Midbrain (tissue), 1 donor: Measurements from ENCODE around the gene SHISA5.
A peak's percentile ranks its signal among the peaks of the same experiment; 100 is the strongest.
"Not testable (repeated sequence)": the region's sequence is repeated elsewhere in the genome, so short reads cannot be mapped to it uniquely, and the experiment has no call there.

Experiments used
- DNase-seq: peaks from one replicate; lab custom pipeline; 2025; lab: John Stamatoyannopoulos, UW

Gene SHISA5

GRCh38 chr3:48477959-48478520, 25.9 kb downstream of the SHISA5 start:
- no peak for DNase-seq

DNA sequence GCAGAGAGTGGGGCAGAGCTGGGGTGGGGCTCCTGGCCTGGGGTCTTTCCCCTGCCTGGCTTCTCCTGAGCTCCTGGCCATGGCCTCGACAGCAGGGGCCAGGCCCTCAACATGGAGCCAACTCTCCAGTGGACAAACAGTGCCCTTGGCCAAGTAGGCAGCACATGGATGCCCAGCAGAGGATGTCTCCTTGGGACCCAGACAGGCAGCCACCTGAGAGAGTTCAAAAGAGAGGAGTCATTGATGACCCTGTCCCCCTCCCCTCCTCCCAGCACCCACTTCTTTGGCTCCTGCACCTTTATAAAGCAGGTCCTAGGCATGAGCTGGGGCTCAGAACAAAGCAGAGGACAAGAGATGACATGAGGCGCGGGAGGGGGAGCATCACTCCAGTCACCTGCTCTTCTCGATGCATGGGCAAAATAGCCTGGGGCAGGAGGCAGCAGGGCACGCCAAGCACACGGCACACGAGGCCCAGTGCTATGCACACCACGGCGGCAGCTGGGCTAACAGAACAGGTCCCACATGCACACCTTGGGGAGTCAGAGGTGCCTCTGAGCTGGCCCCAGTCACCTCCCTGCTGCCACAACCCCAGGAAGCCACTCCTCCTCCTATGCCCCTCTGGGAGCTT, 27.4 kb downstream of the SHISA5 start:
- no peak for DNase-seq

GRCh38 chr3:48475188-48475587, 28.8 kb downstream of the SHISA5 start:
- DNase-seq: no peak

DNA sequence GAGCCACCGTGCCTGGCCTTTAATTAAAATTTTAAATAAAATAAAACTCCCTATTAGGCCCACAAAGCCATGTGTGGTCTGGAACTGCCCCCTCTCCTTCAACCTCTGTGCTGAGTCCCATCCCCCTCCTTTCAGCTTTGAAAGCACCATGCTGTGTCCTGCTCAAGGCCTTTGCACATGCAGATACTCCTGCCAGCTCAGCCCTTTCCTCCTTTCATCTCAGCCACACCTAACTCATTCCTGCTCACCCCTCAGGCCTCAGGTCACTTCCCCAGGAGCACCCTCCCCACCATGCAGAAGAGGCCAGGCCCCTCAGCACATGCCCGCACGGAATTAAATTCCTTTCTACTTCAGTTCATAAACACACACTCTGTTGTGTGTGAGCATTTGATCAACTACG, 29.4 kb downstream of the SHISA5 start:
- DNase-seq: no peak

GRCh38 chr3:48474031-48474430, 29.9 kb downstream of the SHISA5 start:
- DNase-seq: not testable (repeated sequence)

DNA sequence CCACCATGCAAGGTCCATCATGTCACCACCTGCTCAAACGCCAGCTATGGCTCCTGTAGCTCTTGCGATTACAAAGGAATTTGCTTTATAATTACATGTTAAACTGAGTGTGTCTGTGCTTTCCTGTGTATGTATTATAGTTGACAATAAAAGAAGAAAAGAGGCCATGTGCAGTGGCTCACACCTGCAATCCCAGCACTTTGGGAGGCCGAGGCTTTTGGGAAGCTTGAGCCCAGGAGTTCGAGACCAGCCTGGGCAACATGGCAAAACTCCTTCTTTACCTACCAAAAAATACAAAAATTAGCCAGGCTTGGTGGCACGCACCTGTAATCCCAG, 30.4 kb downstream of the SHISA5 start:
- DNase-seq: no peak

DNA sequence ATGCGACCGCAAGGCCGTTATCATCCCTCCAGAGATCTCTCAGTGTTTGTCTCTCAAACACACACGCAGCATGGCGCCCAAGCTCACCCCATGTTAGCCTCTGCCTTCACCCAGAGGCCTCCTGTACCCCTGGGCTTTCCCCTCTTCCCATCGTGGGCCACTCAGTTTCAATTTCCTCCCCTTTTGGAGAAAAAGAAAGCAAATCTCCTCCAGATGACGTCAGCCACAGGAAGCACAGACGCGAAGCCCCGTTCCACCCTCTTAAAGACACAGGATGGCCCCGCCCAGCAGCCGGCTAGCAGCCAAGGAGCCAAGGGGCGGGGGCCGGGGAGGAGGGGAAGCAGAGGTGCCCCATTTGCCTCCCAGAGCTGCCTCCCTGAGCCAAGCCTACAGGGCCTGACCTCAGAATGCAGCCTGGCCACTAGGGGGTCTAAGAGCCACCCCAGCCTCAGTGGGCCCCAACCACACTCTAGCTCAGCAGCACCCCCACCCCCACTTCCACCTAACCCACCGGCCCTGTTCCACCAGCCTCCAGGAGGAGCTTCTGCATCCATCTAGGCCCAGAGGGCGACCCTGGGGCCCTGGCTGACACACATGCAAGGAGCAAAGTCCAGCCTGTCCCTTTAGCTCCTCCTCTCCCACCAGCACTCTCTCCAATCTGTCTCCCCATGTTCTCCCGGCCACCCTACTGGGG, 30.9 kb downstream of the SHISA5 start:
- DNase-seq: peak; percentile 86

DNA sequence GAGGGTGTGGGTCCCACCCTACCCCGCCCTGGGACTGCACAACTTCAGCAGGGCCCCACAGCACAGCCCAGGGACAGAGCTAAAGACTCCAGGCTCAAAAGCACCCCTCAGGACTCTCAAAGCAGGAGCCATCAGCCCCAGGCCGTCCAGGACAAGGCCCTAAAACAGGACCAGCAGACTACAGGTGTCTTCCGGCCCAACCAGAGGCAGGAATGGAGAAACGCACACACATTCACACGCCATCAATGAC, 31.4 kb downstream of the SHISA5 start:
- no peak for DNase-seq

- no peak for DNase-seq
Observed at GRCh38 chr3:48470286-48470685, 33.7 kb downstream of the SHISA5 start.

DNA sequence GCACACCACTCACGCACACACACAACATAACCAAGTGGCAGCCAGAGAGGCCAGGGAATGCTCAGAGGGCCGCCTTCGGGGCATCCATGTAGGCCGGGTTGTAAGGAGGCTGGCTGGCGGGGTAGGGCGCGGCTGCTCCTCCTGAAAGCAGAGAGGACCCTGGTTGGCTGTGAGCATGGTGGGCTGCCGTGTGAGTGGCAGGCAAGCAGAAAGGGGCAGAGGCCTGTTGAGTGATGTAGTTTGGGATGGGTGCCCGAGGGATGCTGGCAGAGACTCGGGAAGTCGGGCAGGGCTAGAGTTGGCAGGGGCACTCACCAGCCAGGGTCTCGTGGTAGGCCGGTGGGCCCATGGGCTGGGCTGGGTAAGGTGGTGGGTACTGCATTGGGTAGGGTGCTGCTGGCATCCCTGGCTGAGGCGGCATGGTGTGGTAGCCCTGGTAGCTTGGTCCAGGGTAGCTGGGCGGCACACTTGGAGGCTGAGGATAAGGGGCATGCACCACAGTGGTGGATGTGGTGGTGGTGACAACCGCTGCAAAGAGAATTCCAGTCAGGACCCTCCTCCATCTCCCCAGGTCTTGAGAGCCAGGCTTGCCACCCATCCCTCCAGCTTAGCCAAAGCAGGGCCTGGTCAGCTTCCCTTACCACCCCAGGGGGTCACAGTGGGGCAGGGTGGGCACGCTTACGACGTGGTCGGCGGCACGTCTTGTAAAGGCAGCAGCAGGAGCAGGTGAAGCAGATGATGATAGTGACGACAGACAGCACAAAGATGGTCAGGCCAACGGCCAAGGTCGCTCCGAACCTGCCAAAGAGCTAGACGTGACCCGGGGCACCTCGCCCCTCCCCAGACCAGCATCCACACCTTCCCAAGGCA, 34.7 kb downstream of the SHISA5 start:
- DNase-seq: no peak

GRCh38 chr3:48468329-48468731, 35.6 kb downstream of the SHISA5 start:
- DNase-seq: no peak

GRCh38 chr3:48467473-48468267, 36.3 kb downstream of the SHISA5 start:
- no peak for DNase-seq

DNA sequence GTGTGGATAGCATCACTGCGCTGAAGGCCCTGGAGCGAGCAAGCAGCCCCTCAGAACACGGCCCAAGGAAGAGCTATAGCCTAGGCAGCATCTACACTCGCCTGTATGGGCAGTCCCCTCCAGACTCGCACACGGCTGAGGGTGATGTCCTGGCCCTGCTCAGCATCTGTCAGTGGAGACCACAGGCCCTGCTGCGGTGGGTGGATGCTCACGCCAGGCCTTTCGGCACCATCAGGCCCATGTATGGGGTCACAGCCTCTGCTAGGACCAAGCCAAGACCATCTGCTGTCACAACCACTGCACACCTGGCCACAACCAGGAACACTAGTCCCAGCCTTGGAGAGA, 36.9 kb downstream of the SHISA5 start:
- DNase-seq: no peak

- no peak for DNase-seq
Observed at GRCh38 chr3:48466386-48467109, 37.4 kb downstream of the SHISA5 start.

GRCh38 chr3:48465531-48466378, 38.2 kb downstream of the SHISA5 start:
- peak; percentile 97 for DNase-seq

GRCh38 chr3:48465237-48465530, 38.8 kb downstream of the SHISA5 start:
- no peak for DNase-seq

GRCh38 chr3:48464713-48465221, 39.2 kb downstream of the SHISA5 start:
- DNase-seq: no peak

DNA sequence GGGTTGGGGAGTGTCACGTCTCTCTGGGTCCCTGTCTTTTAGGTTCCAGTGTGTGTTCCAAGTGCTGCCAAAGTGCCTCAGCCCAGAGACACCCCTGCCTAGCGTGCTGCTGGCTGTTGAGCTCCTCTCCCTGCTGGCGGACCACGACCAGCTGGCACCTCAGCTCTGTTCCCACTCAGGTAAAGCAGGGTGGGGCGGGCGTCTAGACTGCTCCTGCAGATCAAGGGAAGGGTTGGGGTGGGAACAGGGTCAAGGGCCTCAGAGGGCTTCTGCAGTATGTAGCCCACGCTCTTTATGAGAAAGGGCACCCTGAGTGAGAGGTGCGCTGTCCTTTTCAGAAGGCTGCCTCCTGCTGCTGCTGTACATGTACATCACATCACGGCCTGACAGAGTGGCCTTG, 40.3 kb downstream of the SHISA5 start:
- no peak for DNase-seq

DNA sequence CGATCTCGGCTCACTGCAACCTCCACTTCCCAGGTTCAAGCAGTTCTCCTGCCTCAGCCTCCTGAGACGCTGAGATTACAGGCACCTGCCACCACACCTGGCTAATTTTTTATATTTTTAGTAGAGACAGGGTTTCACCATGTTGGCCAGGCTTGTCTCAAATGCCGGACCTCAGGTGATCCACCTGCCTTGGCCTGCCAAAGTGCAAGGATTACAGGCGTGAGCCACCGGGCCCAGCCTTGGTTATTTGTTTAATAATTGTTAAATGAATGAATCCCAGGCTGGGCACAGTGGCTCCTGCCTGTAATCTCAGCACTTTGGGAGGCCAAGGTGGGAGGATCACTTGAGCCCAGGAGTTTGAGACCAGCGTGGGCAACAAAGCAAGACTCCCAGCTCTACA, 42.2 kb downstream of the SHISA5 start:
- DNase-seq: not testable (repeated sequence)

- no peak for DNase-seq
Observed at GRCh38 chr3:48460517-48460902, 43.5 kb downstream of the SHISA5 start.
